Neural crest cell (in vitro differentiated cells): ENCODE data around the gene SORCS3. TPM values are rescaled to one million over a fixed set of nuclear protein-coding genes. Genes with fewer than 3 reads are reported as not detected.

Experiments
- DNase-seq: peaks from one replicate; pipeline ENCODE4 v3.0.0; 2021; ENCODE audit warnings: low read depth, mixed read lengths, low spot score
- H3K27ac Mint-ChIP-seq: one replicate; pipeline ENCODE4 v1.8.0; 2021; ENCODE audit warnings: mild to moderate bottlenecking, mixed read lengths; ENCODE audit not compliant: unreplicated experiment
- H3K27me3 Mint-ChIP-seq: 2 replicates; pipeline ENCODE4 v1.8.0; 2021; ENCODE audit warnings: low read depth, mild to moderate bottlenecking, mixed read lengths
- H3K36me3 Mint-ChIP-seq: 2 replicates; pipeline ENCODE4 v1.8.0; 2021; ENCODE audit warnings: low read depth, mild to moderate bottlenecking, mixed read lengths
- H3K4me1 Mint-ChIP-seq: 2 replicates; pipeline ENCODE4 v1.8.0; 2021; ENCODE audit warnings: mixed read lengths
- H3K4me3 Mint-ChIP-seq: one replicate; pipeline ENCODE4 v1.8.0; 2021; ENCODE audit warnings: mild to moderate bottlenecking, mixed read lengths
- H3K9me3 Mint-ChIP-seq: 2 replicates; pipeline ENCODE4 v1.8.0; 2021; ENCODE audit warnings: mixed read lengths
- total RNA-seq: library from RNA; stranded (reverse); gene quantifications from 2 replicates; pipeline ENCODE4 v1.2.1, GENCODE V29; 2021
- TF ChIP-seq, protein P1 (sequence below): fragments of 200-600 bp; sonication (generic); conservative IDR thresholded peaks from 2 replicates; pipeline ENCODE4 v1.5.0; 2021; ENCODE audit warnings: antibody characterized with exemption, mild to moderate bottlenecking

Gene SORCS3
- total RNA-seq, 1 donor from 2014 or later, result 3.3 TPM

DNA sequence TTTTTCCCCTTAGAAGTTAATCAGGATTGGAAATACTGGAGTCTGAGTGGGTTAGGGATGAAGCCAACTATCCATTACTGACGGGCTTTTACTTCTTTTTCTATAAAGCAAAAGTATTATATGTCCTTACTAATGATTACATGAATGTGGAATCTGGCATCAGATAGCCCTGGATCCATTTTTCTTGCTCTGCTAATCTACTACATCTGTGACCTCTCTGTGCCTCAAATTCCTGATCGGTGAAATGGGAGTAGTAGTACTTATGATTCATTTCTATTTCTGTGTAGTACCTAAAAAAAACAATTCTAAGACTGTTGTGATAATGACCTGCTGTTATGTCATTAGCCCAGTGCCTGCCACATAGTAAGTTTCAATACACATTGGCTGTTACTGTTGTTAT, 621.6 kb downstream of the SORCS3 start:
- TF ChIP-seq, protein P1, sequence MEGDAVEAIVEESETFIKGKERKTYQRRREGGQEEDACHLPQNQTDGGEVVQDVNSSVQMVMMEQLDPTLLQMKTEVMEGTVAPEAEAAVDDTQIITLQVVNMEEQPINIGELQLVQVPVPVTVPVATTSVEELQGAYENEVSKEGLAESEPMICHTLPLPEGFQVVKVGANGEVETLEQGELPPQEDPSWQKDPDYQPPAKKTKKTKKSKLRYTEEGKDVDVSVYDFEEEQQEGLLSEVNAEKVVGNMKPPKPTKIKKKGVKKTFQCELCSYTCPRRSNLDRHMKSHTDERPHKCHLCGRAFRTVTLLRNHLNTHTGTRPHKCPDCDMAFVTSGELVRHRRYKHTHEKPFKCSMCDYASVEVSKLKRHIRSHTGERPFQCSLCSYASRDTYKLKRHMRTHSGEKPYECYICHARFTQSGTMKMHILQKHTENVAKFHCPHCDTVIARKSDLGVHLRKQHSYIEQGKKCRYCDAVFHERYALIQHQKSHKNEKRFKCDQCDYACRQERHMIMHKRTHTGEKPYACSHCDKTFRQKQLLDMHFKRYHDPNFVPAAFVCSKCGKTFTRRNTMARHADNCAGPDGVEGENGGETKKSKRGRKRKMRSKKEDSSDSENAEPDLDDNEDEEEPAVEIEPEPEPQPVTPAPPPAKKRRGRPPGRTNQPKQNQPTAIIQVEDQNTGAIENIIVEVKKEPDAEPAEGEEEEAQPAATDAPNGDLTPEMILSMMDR, result no peak
- Mint-ChIP-seq H3K9me3 (no peaks in the 10 kb centered on the region), H3K4me1 (no peaks in the 10 kb centered on the region), H3K36me3 (no peaks in the 10 kb centered on the region), H3K27ac (no peak overlapping the region), H3K4me3 (no peak overlapping the region), H3K27me3 (no peaks in the 10 kb centered on the region)
- no peak for DNase-seq

DNA sequence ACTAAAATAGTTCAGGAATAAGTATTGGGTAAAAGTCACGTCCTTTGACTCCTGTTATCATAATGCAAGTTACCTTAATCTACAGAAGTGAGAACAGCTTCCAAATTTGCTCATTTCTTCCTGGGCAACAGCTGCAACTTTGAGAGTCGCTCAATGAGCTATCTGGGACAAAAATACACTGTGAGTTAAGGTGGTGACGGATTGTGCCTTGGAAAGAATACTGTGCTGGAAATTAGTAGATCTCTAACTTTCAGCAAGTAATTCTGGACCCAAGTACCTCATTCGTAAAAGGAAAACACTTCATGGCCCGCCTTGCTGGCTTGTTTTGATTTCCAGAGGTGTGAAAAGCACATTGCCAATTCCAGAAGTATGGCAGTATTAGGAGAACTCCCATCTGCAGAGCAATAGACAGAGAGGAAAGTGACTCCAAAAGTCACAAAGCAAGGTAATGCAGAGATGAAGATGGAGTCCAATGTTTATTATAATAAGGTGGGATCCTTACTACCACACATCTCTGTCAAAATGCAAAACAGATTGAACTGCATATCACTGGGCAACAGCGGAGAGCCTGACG, 626.0 kb downstream of the SORCS3 start:
- no peaks in the 10 kb centered on the region for H3K4me1 Mint-ChIP-seq

DNA sequence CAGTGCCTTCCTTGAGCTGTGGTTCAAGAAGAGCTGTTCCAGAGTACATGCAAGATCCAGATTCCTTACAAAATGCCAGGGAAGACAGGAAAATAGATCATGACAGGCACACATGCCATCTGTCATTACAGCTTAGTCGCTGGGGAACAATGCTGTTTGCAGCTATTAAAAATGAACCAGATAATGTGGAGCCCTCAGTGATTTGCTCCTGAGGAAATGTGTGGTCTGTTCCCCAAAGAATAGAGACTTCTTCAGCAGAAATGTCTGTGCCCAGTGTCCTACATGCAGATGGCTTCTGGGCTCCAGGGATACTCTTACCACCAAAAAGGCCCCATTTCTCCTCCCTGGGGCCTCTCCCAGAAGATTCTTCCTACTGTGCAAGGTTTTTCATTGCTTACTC, 627.9 kb downstream of the SORCS3 start:
- H3K36me3 Mint-ChIP-seq, result no peaks in the 10 kb centered on the region
- H3K9me3 Mint-ChIP-seq, result no peaks in the 10 kb centered on the region
- H3K27ac Mint-ChIP-seq, result no peak overlapping the region
- TF ChIP-seq, protein P1, result no peak
- no peaks in the 10 kb centered on the region for H3K4me1 Mint-ChIP-seq
- no peak for DNase-seq
- no peaks in the 10 kb centered on the region for H3K27me3 Mint-ChIP-seq
- H3K4me3 Mint-ChIP-seq, result no peak overlapping the region

More for the DNA sequence above, 626.0 kb downstream of the SORCS3 start:
- Mint-ChIP-seq H3K4me3 (no peak overlapping the region), H3K27ac (no peak overlapping the region), H3K9me3 (no peaks in the 10 kb centered on the region), H3K27me3 (no peaks in the 10 kb centered on the region), H3K36me3 (no peaks in the 10 kb centered on the region)
- TF ChIP-seq, protein P1, result no peak
- DNase-seq, result no peak

DNA sequence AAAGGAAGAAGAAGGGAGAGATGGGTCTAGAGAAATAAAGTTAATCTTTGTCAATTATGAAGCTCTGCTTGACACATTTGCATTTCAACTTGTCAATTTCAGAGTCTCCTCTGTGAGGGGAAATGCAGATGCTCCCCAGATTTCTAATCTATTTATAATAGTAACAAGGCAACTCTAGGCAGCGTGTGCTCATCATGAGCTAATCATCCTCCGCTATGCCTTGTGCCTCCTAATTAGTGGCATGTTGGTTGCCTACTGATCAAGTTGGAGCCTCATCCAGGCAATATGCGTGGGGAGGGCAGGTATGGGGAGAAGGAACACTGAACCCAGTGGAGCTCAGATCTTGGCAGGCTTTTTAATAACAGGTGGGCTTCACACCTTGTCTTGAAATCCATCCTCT, 628.6 kb downstream of the SORCS3 start:
- TF ChIP-seq, protein P1, result no peak
- H3K27ac Mint-ChIP-seq, result no peak overlapping the region
- no peak for DNase-seq
- no peak overlapping the region for H3K4me3 Mint-ChIP-seq
- no peaks in the 10 kb centered on the region for H3K9me3 Mint-ChIP-seq
- no peaks in the 10 kb centered on the region for H3K4me1 Mint-ChIP-seq
- no peaks in the 10 kb centered on the region for H3K27me3 Mint-ChIP-seq
- H3K36me3 Mint-ChIP-seq, result no peaks in the 10 kb centered on the region

DNA sequence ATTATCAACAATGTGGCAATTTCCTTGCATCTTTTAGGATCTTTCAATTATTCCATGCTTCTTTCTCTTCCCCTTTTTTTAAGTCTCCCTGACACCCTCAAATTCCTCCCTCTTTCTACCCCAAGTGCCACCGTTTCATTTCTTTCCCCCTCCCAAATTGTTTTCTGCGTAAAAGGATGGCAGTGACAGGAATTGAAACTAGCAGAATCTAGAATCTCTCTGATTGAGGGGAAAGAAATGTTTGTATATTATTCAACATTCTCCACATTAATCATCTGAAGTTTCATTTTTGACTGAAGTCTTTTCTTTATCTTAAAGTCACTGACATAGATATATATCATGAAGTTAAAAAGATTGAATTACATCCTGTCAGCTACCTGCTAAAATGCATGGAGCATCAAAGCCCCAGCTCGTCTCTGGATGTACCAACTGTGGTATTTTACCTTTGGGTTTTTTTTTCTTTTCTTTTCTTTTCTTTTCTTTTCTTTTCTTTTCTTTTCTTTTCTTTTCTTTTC, 633.5 kb downstream of the SORCS3 start:
- Mint-ChIP-seq H3K4me1 (no peaks in the 10 kb centered on the region), H3K27me3 (no peaks in the 10 kb centered on the region), H3K9me3 (peaks cover 2% of the 10 kb centered on the region), H3K36me3 (no peaks in the 10 kb centered on the region), H3K27ac (no peak overlapping the region), H3K4me3 (no peak overlapping the region)
- TF ChIP-seq, protein P1, result no peak
- no peak for DNase-seq
